Measurements from ENCODE around the gene ARL17B.
"Not testable (repeated sequence)": the region's sequence is repeated elsewhere in the genome, so short reads cannot be mapped to it uniquely, and the experiment has no call there.

- TF ChIP-seq POLR2A, CTCF (IDR thresholded peaks at IDR 0.05): not testable (repeated sequence)
Measured at GRCh38 chr17:46361145-46361735, 326 bp downstream of the ARL17B start.
